ENCODE data around the gene SUSD4.

- TF ChIP-seq CTCF (conservative IDR thresholded peaks at IDR 0.05; ENCODE audit: low read length) (no peak), EZH2phosphoT487 (IDR thresholded peaks at IDR 0.05; ENCODE audit: borderline replicate concordance) (no peak)
Measured at GRCh38 chr1:223219846-223220610, 143.9 kb downstream of the SUSD4 start.
